Measurements from ENCODE around the gene SLC12A8. TPM values are rescaled to one million over a fixed set of nuclear protein-coding genes. Genes with fewer than 3 reads are reported as not detected.

The SLC12A8 gene
- polyA plus RNA-seq, 6 donors from 2014 or later: 0.13 to 0.73 TPM; not detected in 4

- no peak overlapping the region for H3K27ac Mint-ChIP-seq
- ATAC-seq (ENCODE audit: low read depth in 2 of 2) (no peak), DNase-seq (no peak)
- no peaks in the 10 kb centered on the region for H3K9me3 Mint-ChIP-seq
- H3K4me3 Mint-ChIP-seq: no peak overlapping the region
- H3K4me1 Mint-ChIP-seq: peaks cover 13 to 24% (median 13%) of the 10 kb centered on the region in 3 donors
- no peaks in the 10 kb centered on the region for H3K27me3 Mint-ChIP-seq
- H3K36me3 Mint-ChIP-seq: no peaks in the 10 kb centered on the region
Observed at GRCh38 chr3:125072749-125073389, 139.7 kb downstream of the SLC12A8 start.

- H3K27ac Mint-ChIP-seq: no peak overlapping the region
- H3K9me3 Mint-ChIP-seq: no peaks in the 10 kb centered on the region
- H3K4me1 Mint-ChIP-seq: peaks cover 10 to 22% (median 13%) of the 10 kb centered on the region in 3 donors
- H3K36me3 Mint-ChIP-seq: no peaks in the 10 kb centered on the region
- H3K27me3 Mint-ChIP-seq: no peaks in the 10 kb centered on the region
- ATAC-seq (ENCODE audit: low read depth in 2 of 2) (no peak), DNase-seq (no peak)
- H3K4me3 Mint-ChIP-seq: no peak overlapping the region
Observed at GRCh38 chr3:125072301-125072700, 140.2 kb downstream of the SLC12A8 start.

- Mint-ChIP-seq H3K36me3 (no peaks in the 10 kb centered on the region), H3K27ac (peak overlapping the region in 2 of 6 donors; percentile 66 to 79), H3K4me3 (peak overlapping the region in 3 of 8 donors; percentile 1 to 45 (median 29)), H3K4me1 (peaks cover 10 to 22% (median 13%) of the 10 kb centered on the region in 3 donors), H3K27me3 (peaks cover 0 to 11% (median 0%) of the 10 kb centered on the region in 3 donors), H3K9me3 (no peaks in the 10 kb centered on the region)
- DNase-seq (no peak), ATAC-seq (ENCODE audit: low read depth in 2 of 2) (no peak)
Observed at GRCh38 chr3:125069968-125070745, 142.4 kb downstream of the SLC12A8 start.

GRCh38 chr3:125069452-125069851 lies 143.1 kb downstream of the SLC12A8 start:
- DNase-seq: peak; percentile 23
- no peaks in the 10 kb centered on the region for H3K36me3 Mint-ChIP-seq
- peaks cover 4 to 11% (median 5%) of the 10 kb centered on the region in 3 donors for H3K27me3 Mint-ChIP-seq
- H3K4me1 Mint-ChIP-seq: peaks cover 10 to 22% (median 13%) of the 10 kb centered on the region in 3 donors
- no peaks in the 10 kb centered on the region for H3K9me3 Mint-ChIP-seq
- peak overlapping the region in 5 of 8 donors; percentile 6 to 69 (median 45) for H3K4me3 Mint-ChIP-seq
- peak; percentile 91 to 95 for ATAC-seq (ENCODE audit: low read depth in 2 of 2)
- H3K27ac Mint-ChIP-seq: peak overlapping the region in 4 of 6 donors; percentile 54 to 79 (median 65)

GRCh38 chr3:125068265-125068664 lies 144.3 kb downstream of the SLC12A8 start:
- H3K36me3 Mint-ChIP-seq: no peaks in the 10 kb centered on the region
- ATAC-seq (ENCODE audit: low read depth in 2 of 2): no peak

GRCh38 chr3:125067225-125067624 lies 145.3 kb downstream of the SLC12A8 start:
- H3K27me3 Mint-ChIP-seq: peaks cover 15 to 29% (median 22%) of the 10 kb centered on the region in 3 donors
- H3K4me3 Mint-ChIP-seq: peak overlapping the region in 1 of 8 donors; percentile 69
- peaks cover 0 to 2% (median 0%) of the 10 kb centered on the region in 7 donors for H3K9me3 Mint-ChIP-seq
- no peak for ATAC-seq (ENCODE audit: low read depth in 2 of 2)
- peak overlapping the region in 2 of 6 donors; percentile 43 to 53 for H3K27ac Mint-ChIP-seq
- no peaks in the 10 kb centered on the region for H3K36me3 Mint-ChIP-seq
- H3K4me1 Mint-ChIP-seq: peaks cover 10 to 22% (median 13%) of the 10 kb centered on the region in 3 donors
- no peak for DNase-seq

More at GRCh38 chr3:125068265-125068664, 144.3 kb downstream of the SLC12A8 start:
- Mint-ChIP-seq H3K4me1 (peaks cover 10 to 22% (median 13%) of the 10 kb centered on the region in 3 donors), H3K27ac (no peak overlapping the region), H3K9me3 (peaks cover 0 to 2% (median 0%) of the 10 kb centered on the region in 7 donors), H3K27me3 (peaks cover 15 to 18% (median 15%) of the 10 kb centered on the region in 3 donors), H3K4me3 (peak overlapping the region in 1 of 8 donors; percentile 16)
- no peak for DNase-seq

- DNase-seq (no peak), ATAC-seq (ENCODE audit: low read depth in 2 of 2) (no peak)
- Mint-ChIP-seq H3K36me3 (no peaks in the 10 kb centered on the region), H3K4me3 (no peak overlapping the region), H3K27ac (no peak overlapping the region), H3K27me3 (peaks cover 37 to 49% (median 49%) of the 10 kb centered on the region in 3 donors), H3K4me1 (peaks cover 0 to 3% (median 0%) of the 10 kb centered on the region in 3 donors), H3K9me3 (peaks cover 0 to 5% (median 0%) of the 10 kb centered on the region in 7 donors)
Observed at GRCh38 chr3:125062904-125063618, 149.5 kb downstream of the SLC12A8 start.

GRCh38 chr3:125061646-125062045 lies 150.9 kb downstream of the SLC12A8 start:
- H3K27ac Mint-ChIP-seq: no peak overlapping the region
- H3K36me3 Mint-ChIP-seq: no peaks in the 10 kb centered on the region
- H3K4me1 Mint-ChIP-seq: no peaks in the 10 kb centered on the region
- H3K4me3 Mint-ChIP-seq: no peak overlapping the region
- peaks cover 41 to 49% (median 44%) of the 10 kb centered on the region in 3 donors for H3K27me3 Mint-ChIP-seq
- peaks cover 0 to 5% (median 0%) of the 10 kb centered on the region in 7 donors for H3K9me3 Mint-ChIP-seq
- no peak for DNase-seq
- ATAC-seq (ENCODE audit: low read depth in 2 of 2): no peak

- Mint-ChIP-seq H3K27me3 (peaks cover 41 to 49% (median 41%) of the 10 kb centered on the region in 3 donors), H3K4me3 (no peak overlapping the region), H3K36me3 (no peaks in the 10 kb centered on the region), H3K27ac (no peak overlapping the region), H3K9me3 (peaks cover 0 to 5% (median 0%) of the 10 kb centered on the region in 7 donors), H3K4me1 (peaks cover 0 to 4% (median 0%) of the 10 kb centered on the region in 3 donors)
- DNase-seq (no peak), ATAC-seq (ENCODE audit: low read depth in 2 of 2) (no peak)
Observed at GRCh38 chr3:125061170-125061569, 151.4 kb downstream of the SLC12A8 start.

GRCh38 chr3:125059488-125060245 lies 152.9 kb downstream of the SLC12A8 start:
- Mint-ChIP-seq H3K4me3 (peak overlapping the region in 2 of 8 donors; percentile 22 to 26), H3K9me3 (peaks cover 0 to 5% (median 0%) of the 10 kb centered on the region in 7 donors), H3K27ac (no peak overlapping the region), H3K27me3 (peaks cover 38 to 47% (median 39%) of the 10 kb centered on the region in 3 donors), H3K4me1 (peaks cover 3 to 9% (median 5%) of the 10 kb centered on the region in 3 donors), H3K36me3 (no peaks in the 10 kb centered on the region)
- no peak for ATAC-seq (ENCODE audit: low read depth in 2 of 2)
- DNase-seq: no peak

GRCh38 chr3:125058959-125059358 lies 153.6 kb downstream of the SLC12A8 start:
- ATAC-seq (ENCODE audit: low read depth in 2 of 2) (no peak), DNase-seq (no peak)
- H3K27ac Mint-ChIP-seq: no peak overlapping the region
- H3K9me3 Mint-ChIP-seq: peaks cover 0 to 2% (median 0%) of the 10 kb centered on the region in 7 donors
- peaks cover 33 to 41% (median 37%) of the 10 kb centered on the region in 3 donors for H3K27me3 Mint-ChIP-seq
- H3K4me1 Mint-ChIP-seq: peaks cover 9 to 16% (median 10%) of the 10 kb centered on the region in 3 donors
- H3K36me3 Mint-ChIP-seq: no peaks in the 10 kb centered on the region
- peak overlapping the region in 1 of 8 donors; percentile 22 for H3K4me3 Mint-ChIP-seq

- peaks cover 14 to 20% (median 14%) of the 10 kb centered on the region in 3 donors for H3K4me1 Mint-ChIP-seq
- no peak for ATAC-seq (ENCODE audit: low read depth in 2 of 2)
- peaks cover 29 to 36% (median 33%) of the 10 kb centered on the region in 3 donors for H3K27me3 Mint-ChIP-seq
- no peaks in the 10 kb centered on the region for H3K36me3 Mint-ChIP-seq
- H3K27ac Mint-ChIP-seq: no peak overlapping the region
- H3K4me3 Mint-ChIP-seq: no peak overlapping the region
- H3K9me3 Mint-ChIP-seq: peaks cover 0 to 2% (median 0%) of the 10 kb centered on the region in 7 donors
- DNase-seq: no peak
Observed at GRCh38 chr3:125058529-125058928, 154.0 kb downstream of the SLC12A8 start.
